ENCODE results near the gene FOCAD. TPM values are rescaled to one million over a fixed set of nuclear protein-coding genes. Genes with fewer than 3 reads are reported as not detected.

FOCAD gene
- total RNA-seq, 1 experiment from 2014 or later: 43.3 TPM

- H4K8ac ChIP-seq (replicated peaks; ENCODE audit: insufficient read length, low read depth, low read length): no peak overlapping the region
- H3K9me3 ChIP-seq (ENCODE audit: control insufficient read depth, low read depth, low read length): no peaks in the 10 kb centered on the region
- H3K4me3 Mint-ChIP-seq: no peak overlapping the region
- H2BK12ac ChIP-seq (ENCODE audit: insufficient read length, low read depth, low read length): no peak overlapping the region
- H3K4ac ChIP-seq (ENCODE audit: low read depth, low read length): no peak overlapping the region
- H3K36me3 Mint-ChIP-seq (ENCODE audit: insufficient read depth in 1 of 3, low read depth in 3 of 3): peaks cover 3 to 15% (median 7%) of the 10 kb centered on the region in 3 experiments; a peak in 6 of 7 replicates
- no peak overlapping the region for H3T11ph ChIP-seq (ENCODE audit: low read length)
- H2AFZ ChIP-seq (ENCODE audit: low read length): no peak overlapping the region
- H3K27me3 Mint-ChIP-seq (ENCODE audit: low read depth): no peaks in the 10 kb centered on the region
- no peaks in the 10 kb centered on the region for H3K79me1 ChIP-seq (ENCODE audit: insufficient read depth, low read depth, low read length, poor library complexity, severe bottlenecking)
- no peak overlapping the region for H3K27ac Mint-ChIP-seq
- H2AK5ac ChIP-seq (ENCODE audit: insufficient read length, low read length): no peak overlapping the region
- no peak for TF ChIP-seq CTCF (conservative IDR thresholded peaks at IDR 0.05)
- WGBS (ENCODE audit: extremely low coverage, insufficient read length, low lambda C conversion rate): no CpG with 5 or more reads among the region's 2 CpGs
- no peak overlapping the region for H3K23ac ChIP-seq (ENCODE audit: insufficient read length, low read depth, low read length)
- H3K56ac ChIP-seq (ENCODE audit: insufficient read length, low read depth, low read length): no peak overlapping the region
- H3K4me1 ChIP-seq (ENCODE audit: insufficient read depth, low read length): no peaks in the 10 kb centered on the region; the same call in 1 of the 2 replicates
- no peak overlapping the region for H3K27ac ChIP-seq (ENCODE audit: insufficient read length, low read depth, low read length)
- no peak overlapping the region for H3K14ac ChIP-seq (ENCODE audit: insufficient read depth, low read length)
- no peak overlapping the region for H3K4me2 ChIP-seq (ENCODE audit: insufficient read depth, insufficient read length, low read length)
- H4K5ac ChIP-seq (ENCODE audit: insufficient read length, low read depth, low read length): no peak overlapping the region
- no peak overlapping the region for H3K18ac ChIP-seq (ENCODE audit: insufficient read length, low read depth, low read length)
- H3K4me1 Mint-ChIP-seq: peaks cover 18% of the 10 kb centered on the region in 2 experiments
- no peak overlapping the region for H2BK15ac ChIP-seq (ENCODE audit: low read depth, low read length)
- H3K23me2 ChIP-seq (ENCODE audit: insufficient read length, low read depth, low read length, poor library complexity, severe bottlenecking): no peaks in the 10 kb centered on the region
- H3K9ac ChIP-seq (ENCODE audit: extremely low read depth, insufficient read length, low read length): no peak overlapping the region
- H3K9me3 Mint-ChIP-seq: no peaks in the 10 kb centered on the region; a peak in 1 of 5 replicates
- H3K79me2 ChIP-seq (ENCODE audit: insufficient read depth, low read length): no peaks in the 10 kb centered on the region
- H3K27me3 ChIP-seq (ENCODE audit: insufficient read depth, low read length): no peaks in the 10 kb centered on the region
- H2BK120ac ChIP-seq (ENCODE audit: low read depth, low read length, poor library complexity, severe bottlenecking): no peak overlapping the region
- no peak overlapping the region for H2BK20ac ChIP-seq (ENCODE audit: low read depth, low read length, poor library complexity, severe bottlenecking)
- H4K91ac ChIP-seq (ENCODE audit: insufficient read length, low read depth, low read length): no peak overlapping the region
- no peaks in the 10 kb centered on the region for H4K20me1 ChIP-seq (ENCODE audit: control insufficient read depth, insufficient read depth, insufficient read length)
- H2BK5ac ChIP-seq (ENCODE audit: insufficient read length, low read length): no peak overlapping the region
- DNase-seq: no peak
Observed at GRCh38 chr9:20832775-20833174, 148.7 kb downstream of the FOCAD start.
